ENCODE data around the gene CACNA1E. TPM values are rescaled to one million over a fixed set of nuclear protein-coding genes. Genes with fewer than 3 reads are reported as not detected.

Gene CACNA1E
- polyA plus RNA-seq, 4 donors = 0.07 to 0.46 TPM; not detected in 2

- H3K9me3 ChIP-seq (ENCODE audit: control insufficient read depth in 2 of 2, insufficient read depth in 1 of 2, low read depth in 1 of 2, low read length in 1 of 2) = no peaks in the 10 kb centered on the region
- H3K27ac ChIP-seq (ENCODE audit: low read depth in 1 of 3, low read length in 2 of 3) = no peak overlapping the region
- no peaks in the 10 kb centered on the region for H3K36me3 ChIP-seq (ENCODE audit: control insufficient read depth in 3 of 3, insufficient read depth in 2 of 3, low read depth in 1 of 3, low read length in 3 of 3)
- DNase-seq = no peak
- WGBS, 3 donors = 82 to 92% (median 86%) methylated on average over 3 of the region's 3 CpGs
- no peak overlapping the region for H3K4me3 ChIP-seq (ENCODE audit: low read depth in 1 of 3, low read length in 3 of 3)
- H3K27me3 ChIP-seq (ENCODE audit: control insufficient read depth in 3 of 3, insufficient read depth in 3 of 3, low read length in 3 of 3) = no peaks in the 10 kb centered on the region
- no peaks in the 10 kb centered on the region for H3K4me1 ChIP-seq (ENCODE audit: control insufficient read depth in 3 of 3, insufficient read depth in 2 of 3, low read depth in 1 of 3, low read length in 2 of 3)
- no peak for FAIRE-seq
Measured at GRCh38 chr1:181660621-181661020, 177.3 kb downstream of the CACNA1E start.

GRCh38 chr1:181661569-181661968 lies 178.3 kb downstream of the CACNA1E start:
- 95 to 100% (median 96%) methylated on average over 1 of the region's 1 CpG for WGBS, 3 donors
- Histone ChIP-seq H3K36me3 (ENCODE audit: control insufficient read depth in 3 of 3, insufficient read depth in 2 of 3, low read depth in 1 of 3, low read length in 3 of 3) (no peaks in the 10 kb centered on the region), H3K4me3 (ENCODE audit: low read depth in 1 of 3, low read length in 3 of 3) (no peak overlapping the region), H3K27me3 (ENCODE audit: control insufficient read depth in 3 of 3, insufficient read depth in 3 of 3, low read length in 3 of 3) (no peaks in the 10 kb centered on the region), H3K27ac (ENCODE audit: low read depth in 1 of 3, low read length in 2 of 3) (no peak overlapping the region), H3K4me1 (ENCODE audit: control insufficient read depth in 3 of 3, insufficient read depth in 2 of 3, low read depth in 1 of 3, low read length in 2 of 3) (no peaks in the 10 kb centered on the region), H3K9me3 (ENCODE audit: control insufficient read depth in 2 of 2, insufficient read depth in 1 of 2, low read depth in 1 of 2, low read length in 1 of 2) (no peaks in the 10 kb centered on the region)
- no peak for DNase-seq
- no peak for FAIRE-seq

- FAIRE-seq (no peak), DNase-seq (no peak)
- Histone ChIP-seq H3K4me1 (ENCODE audit: control insufficient read depth in 3 of 3, insufficient read depth in 2 of 3, low read depth in 1 of 3, low read length in 2 of 3) (no peaks in the 10 kb centered on the region), H3K36me3 (ENCODE audit: control insufficient read depth in 3 of 3, insufficient read depth in 2 of 3, low read depth in 1 of 3, low read length in 3 of 3) (no peaks in the 10 kb centered on the region), H3K4me3 (ENCODE audit: low read depth in 1 of 3, low read length in 3 of 3) (no peak overlapping the region), H3K27ac (ENCODE audit: low read depth in 1 of 3, low read length in 2 of 3) (no peak overlapping the region), H3K9me3 (ENCODE audit: control insufficient read depth in 2 of 2, insufficient read depth in 1 of 2, low read depth in 1 of 2, low read length in 1 of 2) (no peaks in the 10 kb centered on the region), H3K27me3 (ENCODE audit: control insufficient read depth in 3 of 3, insufficient read depth in 3 of 3, low read length in 3 of 3) (no peaks in the 10 kb centered on the region)
Measured at GRCh38 chr1:181662606-181663005, 179.3 kb downstream of the CACNA1E start.

- H3K27me3 ChIP-seq (ENCODE audit: control insufficient read depth in 3 of 3, insufficient read depth in 3 of 3, low read length in 3 of 3) = no peaks in the 10 kb centered on the region
- WGBS, 3 donors = 84 to 89% (median 86%) methylated on average over 2 of the region's 2 CpGs
- no peaks in the 10 kb centered on the region for H3K36me3 ChIP-seq (ENCODE audit: control insufficient read depth in 3 of 3, insufficient read depth in 2 of 3, low read depth in 1 of 3, low read length in 3 of 3)
- H3K27ac ChIP-seq (ENCODE audit: low read depth in 1 of 3, low read length in 2 of 3) = no peak overlapping the region
- no peak overlapping the region for H3K4me3 ChIP-seq (ENCODE audit: low read depth in 1 of 3, low read length in 3 of 3)
- H3K9me3 ChIP-seq (ENCODE audit: control insufficient read depth in 2 of 2, insufficient read depth in 1 of 2, low read depth in 1 of 2, low read length in 1 of 2) = no peaks in the 10 kb centered on the region
- DNase-seq (no peak), FAIRE-seq (no peak)
- H3K4me1 ChIP-seq (ENCODE audit: control insufficient read depth in 3 of 3, insufficient read depth in 2 of 3, low read depth in 1 of 3, low read length in 2 of 3) = no peaks in the 10 kb centered on the region
Measured at GRCh38 chr1:181664543-181664942, 181.2 kb downstream of the CACNA1E start.

- H3K4me1 ChIP-seq (ENCODE audit: control insufficient read depth in 3 of 3, insufficient read depth in 2 of 3, low read depth in 1 of 3, low read length in 2 of 3) = no peaks in the 10 kb centered on the region
- no peaks in the 10 kb centered on the region for H3K9me3 ChIP-seq (ENCODE audit: control insufficient read depth in 2 of 2, insufficient read depth in 1 of 2, low read depth in 1 of 2, low read length in 1 of 2)
- no peaks in the 10 kb centered on the region for H3K27me3 ChIP-seq (ENCODE audit: control insufficient read depth in 3 of 3, insufficient read depth in 3 of 3, low read length in 3 of 3)
- H3K27ac ChIP-seq (ENCODE audit: low read depth in 1 of 3, low read length in 2 of 3) = no peak overlapping the region
- H3K36me3 ChIP-seq (ENCODE audit: control insufficient read depth in 3 of 3, insufficient read depth in 2 of 3, low read depth in 1 of 3, low read length in 3 of 3) = no peaks in the 10 kb centered on the region
- WGBS, 3 donors = 68 to 70% (median 70%) methylated on average over 6 of the region's 6 CpGs
- H3K4me3 ChIP-seq (ENCODE audit: low read depth in 1 of 3, low read length in 3 of 3) = no peak overlapping the region
- DNase-seq = no peak
- no peak for FAIRE-seq
Measured at GRCh38 chr1:181669246-181669645, 185.9 kb downstream of the CACNA1E start.

DNA sequence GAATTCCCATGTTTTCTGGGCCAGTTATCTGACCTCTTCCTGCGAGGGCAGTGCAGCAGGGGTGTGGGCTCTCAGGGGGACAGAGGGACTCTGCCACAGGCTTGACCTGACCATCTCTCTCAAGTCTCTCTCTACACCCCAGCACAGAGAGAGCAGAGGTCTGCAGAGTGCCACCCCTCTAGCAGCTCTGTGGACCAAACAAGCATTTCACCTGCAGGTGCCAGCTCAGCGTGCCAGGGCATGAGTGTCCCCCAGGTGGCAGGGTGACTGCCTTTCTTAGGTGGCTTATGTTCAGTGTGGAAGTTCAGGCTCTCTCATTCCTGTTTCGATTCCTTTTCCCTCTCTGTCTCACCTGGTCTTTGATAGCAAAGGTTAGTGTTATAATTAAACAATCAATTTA lies 191.3 kb downstream of the CACNA1E start:
- Histone ChIP-seq H3K27ac (ENCODE audit: low read depth in 1 of 3, low read length in 2 of 3) (no peak overlapping the region), H3K4me1 (ENCODE audit: control insufficient read depth in 3 of 3, insufficient read depth in 2 of 3, low read depth in 1 of 3, low read length in 2 of 3) (no peaks in the 10 kb centered on the region), H3K27me3 (ENCODE audit: control insufficient read depth in 3 of 3, insufficient read depth in 3 of 3, low read length in 3 of 3) (peaks cover 0 to 5% (median 0%) of the 10 kb centered on the region in 3 donors), H3K4me3 (ENCODE audit: low read depth in 1 of 3, low read length in 3 of 3) (no peak overlapping the region), H3K36me3 (ENCODE audit: control insufficient read depth in 3 of 3, insufficient read depth in 2 of 3, low read depth in 1 of 3, low read length in 3 of 3) (no peaks in the 10 kb centered on the region), H3K9me3 (ENCODE audit: control insufficient read depth in 2 of 2, insufficient read depth in 1 of 2, low read depth in 1 of 2, low read length in 1 of 2) (no peaks in the 10 kb centered on the region)
- WGBS, 3 donors = 41 to 70% (median 44%) methylated on average over 3 of the region's 3 CpGs
- no peak for FAIRE-seq
- no peak for DNase-seq

DNA sequence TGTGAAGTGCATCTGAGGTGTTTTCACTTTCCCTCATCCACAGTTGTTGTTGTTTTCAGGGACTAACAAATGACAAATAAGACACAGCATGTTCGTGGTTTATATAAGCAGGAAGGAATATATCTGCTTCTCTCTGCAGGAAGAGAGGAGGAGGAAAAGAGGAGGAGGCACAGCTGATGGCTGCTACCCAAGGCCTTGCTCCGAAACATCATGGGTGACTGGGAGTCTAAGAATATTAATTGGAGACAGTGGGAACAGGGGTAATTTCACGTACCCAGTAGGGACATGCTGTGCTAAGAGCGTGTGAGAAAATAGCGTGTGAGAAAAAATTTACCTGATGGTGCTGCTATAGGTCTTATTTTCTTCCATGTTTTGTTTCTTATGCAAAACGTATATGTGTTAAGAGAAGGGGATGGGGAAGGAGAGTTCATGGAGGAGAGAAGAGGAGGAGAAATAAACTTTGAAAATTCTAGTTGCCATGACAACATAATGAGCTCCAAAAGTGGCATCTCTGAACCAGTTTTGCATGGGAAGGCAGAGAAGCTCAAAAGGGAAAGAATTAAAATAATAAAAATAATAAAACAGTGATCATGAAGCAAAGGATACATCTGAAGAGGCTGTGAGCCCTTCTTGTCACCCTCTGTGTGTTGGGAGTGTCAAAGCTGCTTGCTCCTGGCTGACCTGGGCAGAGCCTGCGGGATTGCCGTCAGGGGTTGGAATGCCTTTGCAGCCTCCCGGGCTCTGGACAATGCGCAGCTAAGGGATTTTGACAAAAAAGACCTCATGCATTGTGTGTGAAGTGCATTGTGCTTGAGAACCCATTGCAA lies 192.0 kb downstream of the CACNA1E start:
- DNase-seq (no peak), FAIRE-seq (no peak)
- Histone ChIP-seq H3K36me3 (ENCODE audit: control insufficient read depth in 3 of 3, insufficient read depth in 2 of 3, low read depth in 1 of 3, low read length in 3 of 3) (no peaks in the 10 kb centered on the region), H3K9me3 (ENCODE audit: control insufficient read depth in 2 of 2, insufficient read depth in 1 of 2, low read depth in 1 of 2, low read length in 1 of 2) (no peaks in the 10 kb centered on the region), H3K4me1 (ENCODE audit: control insufficient read depth in 3 of 3, insufficient read depth in 2 of 3, low read depth in 1 of 3, low read length in 2 of 3) (no peaks in the 10 kb centered on the region), H3K27ac (ENCODE audit: low read depth in 1 of 3, low read length in 2 of 3) (no peak overlapping the region), H3K4me3 (ENCODE audit: low read depth in 1 of 3, low read length in 3 of 3) (no peak overlapping the region), H3K27me3 (ENCODE audit: control insufficient read depth in 3 of 3, insufficient read depth in 3 of 3, low read length in 3 of 3) (peaks cover 0 to 7% (median 0%) of the 10 kb centered on the region in 3 donors)
- 55 to 73% (median 60%) methylated on average over 10 of the region's 10 CpGs for WGBS, 3 donors

- no peak overlapping the region for H3K4me3 ChIP-seq (ENCODE audit: low read depth in 1 of 3, low read length in 3 of 3)
- H3K27ac ChIP-seq (ENCODE audit: low read depth in 1 of 3, low read length in 2 of 3) = no peak overlapping the region
- DNase-seq = no peak
- H3K36me3 ChIP-seq (ENCODE audit: control insufficient read depth in 3 of 3, insufficient read depth in 2 of 3, low read depth in 1 of 3, low read length in 3 of 3) = no peaks in the 10 kb centered on the region
- 43 to 70% (median 45%) methylated on average over 5 of the region's 5 CpGs for WGBS, 3 donors
- H3K4me1 ChIP-seq (ENCODE audit: control insufficient read depth in 3 of 3, insufficient read depth in 2 of 3, low read depth in 1 of 3, low read length in 2 of 3) = no peaks in the 10 kb centered on the region
- no peak for FAIRE-seq
- no peaks in the 10 kb centered on the region for H3K9me3 ChIP-seq (ENCODE audit: control insufficient read depth in 2 of 2, insufficient read depth in 1 of 2, low read depth in 1 of 2, low read length in 1 of 2)
- H3K27me3 ChIP-seq (ENCODE audit: control insufficient read depth in 3 of 3, insufficient read depth in 3 of 3, low read length in 3 of 3) = peaks cover 0 to 10% (median 0%) of the 10 kb centered on the region in 3 donors
Measured at GRCh38 chr1:181675918-181676190, 192.5 kb downstream of the CACNA1E start.

- no peaks in the 10 kb centered on the region for H3K4me1 ChIP-seq (ENCODE audit: control insufficient read depth in 3 of 3, insufficient read depth in 2 of 3, low read depth in 1 of 3, low read length in 2 of 3)
- WGBS, 3 donors = 34 to 39% (median 34%) methylated on average over 6 of the region's 6 CpGs
- H3K27ac ChIP-seq (ENCODE audit: low read depth in 1 of 3, low read length in 2 of 3) = no peak overlapping the region
- FAIRE-seq (no peak), DNase-seq (peak; percentile 42 to 53)
- peaks cover 0 to 11% (median 0%) of the 10 kb centered on the region in 3 donors for H3K27me3 ChIP-seq (ENCODE audit: control insufficient read depth in 3 of 3, insufficient read depth in 3 of 3, low read length in 3 of 3)
- no peaks in the 10 kb centered on the region for H3K9me3 ChIP-seq (ENCODE audit: control insufficient read depth in 2 of 2, insufficient read depth in 1 of 2, low read depth in 1 of 2, low read length in 1 of 2)
- no peak overlapping the region for H3K4me3 ChIP-seq (ENCODE audit: low read depth in 1 of 3, low read length in 3 of 3)
- no peaks in the 10 kb centered on the region for H3K36me3 ChIP-seq (ENCODE audit: control insufficient read depth in 3 of 3, insufficient read depth in 2 of 3, low read depth in 1 of 3, low read length in 3 of 3)
Measured at GRCh38 chr1:181676269-181676668, 193.0 kb downstream of the CACNA1E start.
